OCI-LY7 (cell line): ENCODE measurements around the gene ITGB7. TPM values are rescaled to one million over a fixed set of nuclear protein-coding genes. Genes with fewer than 3 reads are reported as not detected.

Experiments
- BruUV-seq: library from RNA; stranded (reverse); fragments of 400-500 nt; replicated peaks from 2 replicates; lab custom pipeline; 2021; lab: Mats Ljungman, UMichigan
- CTCF ChIA-PET: fragments of 300-600 bp; sonication (Branson Sonifier 250); formaldehyde crosslinking; loops from one replicate; lab custom pipeline; 2022; ENCODE audit warnings: antibody characterized with exemption; ENCODE audit not compliant: unreplicated experiment; lab: Charles Lee
- POLR2A ChIA-PET: fragments of 300-600 bp; sonication (Branson Sonifier 250); formaldehyde crosslinking; loops from one replicate; lab custom pipeline; 2022; ENCODE audit warnings: antibody characterized with exemption; lab: Charles Lee
- DNase-seq: peaks from one replicate; pipeline ENCODE4 v3.0.0-alpha.2; 2015; ENCODE audit warnings: low spot score
- H2AFZ ChIP-seq: fragments of 200-600 bp; sonication (generic), shearing (Covaris generic); 2 replicates; pipeline ENCODE4 v1.6.1; 2014; ENCODE audit warnings: mild to moderate bottlenecking, antibody characterized with exemption, low read length, moderate library complexity
- H3K27ac ChIP-seq: fragments of 200-600 bp; sonication (generic); 2 replicates; pipeline ENCODE4 v1.5.1; 2014; ENCODE audit warnings: mixed run types, low read depth, mild to moderate bottlenecking, moderate library complexity, low read length, inconsistent platforms; ENCODE audit not compliant: poor library complexity, severe bottlenecking
- H3K36me3 ChIP-seq: fragments of 200-600 bp; sonication (generic); 2 replicates; pipeline ENCODE4 v1.6.1; 2014; ENCODE audit warnings: mild to moderate bottlenecking, antibody characterized with exemption, low read length, moderate library complexity, mixed read lengths; ENCODE audit not compliant: insufficient read depth
- H3K4me1 ChIP-seq: fragments of 200-600 bp; sonication (generic); 2 replicates; pipeline ENCODE4 v1.5.1; 2014; ENCODE audit warnings: mild to moderate bottlenecking, low read length; ENCODE audit not compliant: insufficient read depth, poor library complexity, severe bottlenecking
- H3K4me2 ChIP-seq: fragments of 200-600 bp; sonication (generic); 2 replicates; pipeline ENCODE4 v1.6.1; 2014; ENCODE audit warnings: mild to moderate bottlenecking, low read length
- H3K4me3 ChIP-seq: fragments of 200-600 bp; sonication (generic); 2 replicates; pipeline ENCODE4 v1.5.1; 2014; ENCODE audit warnings: mild to moderate bottlenecking, low read depth, low read length; ENCODE audit not compliant: poor library complexity, severe bottlenecking
- H3K79me2 ChIP-seq: fragments of 200-600 bp; sonication (generic); 2 replicates; pipeline ENCODE4 v1.6.1; 2016; ENCODE audit warnings: low read depth, mild to moderate bottlenecking, low read length, moderate library complexity, mixed read lengths; ENCODE audit not compliant: insufficient read depth
- H3K9me2 ChIP-seq: fragments of 200-600 bp; sonication (generic); 2 replicates; pipeline ENCODE4 v1.6.1; 2016; ENCODE audit warnings: mild to moderate bottlenecking, low read length, mixed read lengths; ENCODE audit not compliant: insufficient read depth
- H3K9me3 ChIP-seq: fragments of 200-600 bp; sonication (generic); 2 replicates; pipeline ENCODE4 v1.6.1; 2014; ENCODE audit warnings: mild to moderate bottlenecking, mixed run types, low read length, mixed read lengths
- H4K20me1 ChIP-seq: fragments of 200-600 bp; sonication (generic); 2 replicates; pipeline ENCODE4 v1.6.1; 2014; ENCODE audit warnings: mild to moderate bottlenecking, antibody characterized with exemption, low read length, moderate library complexity, mixed read lengths; ENCODE audit not compliant: insufficient read depth
- CTCF ChIP-seq: fragments of 200-600 bp; sonication (generic); conservative IDR thresholded peaks from 2 replicates; pipeline ENCODE4 v1.5.1; 2014; ENCODE audit warnings: mild to moderate bottlenecking, antibody characterized with exemption, low read length, moderate library complexity, mixed read lengths
- EZH2phosphoT487 ChIP-seq: fragments of 200-600 bp; sonication (generic); IDR thresholded peaks from 2 replicates; pipeline ENCODE4 v1.6.1; 2018; ENCODE audit warnings: low read depth, borderline replicate concordance, mild to moderate bottlenecking, mixed run types, antibody characterized with exemption, low read length, moderate library complexity, mixed read lengths
- intact Hi-C: fragments of 100-400 bp; cut with micrococcal nuclease; formaldehyde crosslinking; loops from one replicate; pipeline ENCODE4 v1.10.0; 2022; ENCODE audit not compliant: unreplicated experiment
- total RNA-seq, 2 experiments: library from RNA; depleted of rRNA in 1 of 2; stranded (reverse); fragments of >200 nt in 1 of 2; shearing (Covaris generic) in 1 of 2; gene quantifications; 2 replicates each; pipeline ENCODE4 v1.2.3, GENCODE V29; 2014 to 2022

The ITGB7 gene
- total RNA-seq, 2 experiments from 2014 or later, result 51.7 to 207 TPM

GRCh38 chr12:53234271-53234914 is 27.3 kb upstream of the ITGB7 start:
- intact Hi-C loops, result no loop called here
- no TSS peak for BruUV-seq
- H2AFZ ChIP-seq, result no peak overlapping the region
- no peak overlapping the region for H3K4me2 ChIP-seq
- H3K36me3 ChIP-seq, result no peaks in the 10 kb centered on the region
- peaks cover 12% of the 10 kb centered on the region for H3K4me1 ChIP-seq
- H3K9me2 ChIP-seq, result no peaks in the 10 kb centered on the region
- no peaks in the 10 kb centered on the region for H3K9me3 ChIP-seq
- no peaks in the 10 kb centered on the region for H3K79me2 ChIP-seq
- ChIA-PET CTCF (no interaction called here), POLR2A (no interaction called here)
- no peak overlapping the region for H3K27ac ChIP-seq
- no peak overlapping the region for H3K4me3 ChIP-seq
- no peaks in the 10 kb centered on the region for H4K20me1 ChIP-seq
- TF ChIP-seq CTCF (no peak), EZH2phosphoT487 (no peak)
- DNase-seq, result no peak

- Histone ChIP-seq H4K20me1 (no peaks in the 10 kb centered on the region), H3K9me3 (no peaks in the 10 kb centered on the region), H3K36me3 (no peaks in the 10 kb centered on the region), H3K27ac (no peak overlapping the region), H3K9me2 (no peaks in the 10 kb centered on the region), H3K4me1 (peaks cover 12% of the 10 kb centered on the region), H3K4me2 (no peak overlapping the region), H3K4me3 (no peak overlapping the region), H3K79me2 (no peaks in the 10 kb centered on the region), H2AFZ (no peak overlapping the region)
- ChIA-PET CTCF (no interaction called here), POLR2A (no interaction called here)
- DNase-seq, result no peak
- no TSS peak for BruUV-seq
- TF ChIP-seq CTCF (no peak), EZH2phosphoT487 (no peak)
- intact Hi-C loops, result no loop called here
Measured at GRCh38 chr12:53233671-53234121, 26.6 kb upstream of the ITGB7 start.
